Prostate gland (tissue), 2 donors: ENCODE data around the gene ZRANB3. TPM values are rescaled to one million over a fixed set of nuclear protein-coding genes. Genes with fewer than 3 reads are reported as not detected.
"Not testable (repeated sequence)": the region's sequence is repeated elsewhere in the genome, so short reads cannot be mapped to it uniquely, and the experiment has no call there.

ENCODE experiments used
- DNase-seq: peaks from one replicate; pipeline ENCODE4 v3.0.0-alpha.2; 2019; ENCODE audit warnings: low spot score
- H3K27ac ChIP-seq, 2 donors: fragments of 200-600 bp; sonication (generic); 2 replicates each; pipeline ENCODE4 v1.5.1; 2017 to 2019
- H3K27me3 ChIP-seq: fragments of 200-600 bp; sonication (generic); replicated peaks from 2 replicates; pipeline ENCODE4 v1.5.1; 2019; ENCODE audit not compliant: insufficient read depth
- H3K36me3 ChIP-seq, 2 donors: fragments of 200-600 bp; sonication (generic); 1 replicate in 1 of 2; 2 replicates in 1 of 2; pipeline versions ENCODE4 v1.5.1 to v1.8.1; 2017 to 2019
- H3K4me1 ChIP-seq: fragments of 200-600 bp; sonication (generic); replicated peaks from 2 replicates; pipeline ENCODE4 v1.5.1; 2019
- H3K4me3 ChIP-seq, 2 donors: fragments of 200-600 bp; sonication (generic); 2 replicates each; pipeline ENCODE4 v1.5.1; 2017 to 2019
- H3K9me3 ChIP-seq: fragments of 200-600 bp; sonication (generic); 2 replicates; pipeline ENCODE4 v1.5.1; 2017
- CTCF ChIP-seq, 4 experiments: fragments of 200-600 bp in 2 of 4; fragments of 450-650 bp in 2 of 4; sonication (generic) in 2 of 4; IDR thresholded peaks; 1 replicate in 3 of 4; 2 replicates in 1 of 4; pipeline ENCODE4 v1.5.1; 2016 to 2019; ENCODE audit warnings: antibody characterized with exemption in 4 of 4, mild to moderate bottlenecking in 2 of 4, moderate library complexity in 2 of 4
- POLR2A ChIP-seq: fragments of 450-650 bp; IDR thresholded peaks from one replicate; pipeline ENCODE4 v1.6.1; 2016; ENCODE audit warnings: antibody characterized with exemption, mild to moderate bottlenecking
- POLR2AphosphoS5 ChIP-seq: sonication (generic); formaldehyde crosslinking; IDR thresholded peaks from one replicate; pipeline ENCODE4 v1.6.1; 2017; ENCODE audit warnings: antibody characterized with exemption
- WGBS: methylation state at CpG from one replicate; pipeline ENCODE4 v1.1.5; 2018; 5-methylcytosine and 5-hydroxymethylcytosine counted together
- intact Hi-C: fragments of 100-400 bp; cut with DNase I; formaldehyde crosslinking; loops from one replicate; pipeline ENCODE4 v1.14.2; 2022
- total RNA-seq, 2 donors: library from RNA; depleted of rRNA; stranded (reverse); fragments of >200 nt; gene quantifications; one replicate each; pipeline ENCODE4 v1.1.0, GENCODE V29; 2016

The ZRANB3 gene
- total RNA-seq, 2 donors from 2014 or later = 5.1 to 11.1 TPM

DNA sequence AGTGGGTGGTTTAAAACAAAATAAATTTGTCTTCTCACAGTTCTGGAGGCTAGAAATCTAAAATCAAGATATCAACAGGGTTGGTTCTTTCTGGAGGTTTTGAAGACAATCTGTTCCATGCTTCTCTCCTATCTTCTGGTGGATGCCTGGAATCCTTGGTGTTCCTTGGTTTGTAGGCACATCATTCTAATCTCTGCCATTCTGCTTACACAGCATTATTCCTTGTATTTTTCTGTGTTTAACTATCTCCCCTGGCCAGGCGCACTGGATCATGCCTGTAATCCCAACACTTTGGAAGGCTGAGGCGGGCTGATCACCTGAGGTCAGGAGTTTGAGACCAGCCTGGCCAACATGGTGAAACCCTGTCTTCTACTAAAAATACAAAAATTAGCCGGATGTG lies 108.1 kb downstream of the ZRANB3 start:
- H3K4me1 ChIP-seq = no peaks in the 10 kb centered on the region
- H3K27me3 ChIP-seq = no peaks in the 10 kb centered on the region
- no peaks in the 10 kb centered on the region for H3K9me3 ChIP-seq
- H3K27ac ChIP-seq = no peak overlapping the region
- no peak overlapping the region for H3K4me3 ChIP-seq
- intact Hi-C loops = no loop called here
- TF ChIP-seq POLR2AphosphoS5 (no peak), CTCF (IDR thresholded peaks at IDR 0.05) (no peak), POLR2A (no peak)
- H3K36me3 ChIP-seq = no peaks in the 10 kb centered on the region
- 100% methylated on average over 3 of the region's 3 CpGs for whole genome bisulfite sequencing
- no peak for DNase-seq

DNA sequence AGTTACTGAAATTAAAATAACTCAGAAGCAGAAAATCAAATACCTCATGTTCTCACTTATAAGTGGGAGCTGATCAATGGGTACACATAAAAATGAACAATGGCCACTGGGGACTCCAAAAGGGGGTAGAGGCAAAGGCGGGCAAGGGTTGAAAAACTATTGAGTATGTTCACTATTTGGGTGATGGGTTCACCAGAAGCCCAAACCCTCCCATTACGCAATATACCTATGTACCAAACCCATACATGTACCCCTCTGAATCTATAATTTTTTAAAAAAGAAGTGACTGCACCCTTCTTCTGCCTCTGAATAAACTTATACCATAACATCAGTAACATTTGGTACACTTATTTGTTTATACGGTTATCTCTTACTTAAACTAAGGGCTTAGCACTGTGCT lies 119.4 kb downstream of the ZRANB3 start:
- DNase-seq = no peak
- TF ChIP-seq POLR2A (no peak), POLR2AphosphoS5 (no peak), CTCF (IDR thresholded peaks at IDR 0.05) (no peak)
- H3K27me3 ChIP-seq = no peaks in the 10 kb centered on the region
- H3K4me1 ChIP-seq = no peaks in the 10 kb centered on the region
- no peaks in the 10 kb centered on the region for H3K36me3 ChIP-seq
- WGBS = 98% methylated on average over 3 of the region's 3 CpGs
- no peaks in the 10 kb centered on the region for H3K9me3 ChIP-seq
- no peak overlapping the region for H3K4me3 ChIP-seq
- H3K27ac ChIP-seq = no peak overlapping the region
- intact Hi-C loops = no loop called here

- H3K9me3 ChIP-seq = no peaks in the 10 kb centered on the region
- WGBS = 95% methylated on average over 5 of the region's 5 CpGs
- H3K36me3 ChIP-seq = no peaks in the 10 kb centered on the region
- DNase-seq = no peak
- no peaks in the 10 kb centered on the region for H3K27me3 ChIP-seq
- TF ChIP-seq POLR2AphosphoS5 = no peak
- TF ChIP-seq CTCF (IDR thresholded peaks at IDR 0.05) = no peak
- TF ChIP-seq POLR2A = no peak
- H3K4me1 ChIP-seq = no peaks in the 10 kb centered on the region
- H3K4me3 ChIP-seq = no peak overlapping the region
- intact Hi-C loops = no loop called here
- no peak overlapping the region for H3K27ac ChIP-seq
Measured at GRCh38 chr2:135409436-135409835, 121.6 kb downstream of the ZRANB3 start.

- DNase-seq, H3K36me3 ChIP-seq, intact Hi-C loops, H3K4me1 ChIP-seq, H3K9me3 ChIP-seq, H3K27me3 ChIP-seq, H3K4me3 ChIP-seq, H3K27ac ChIP-seq: not testable (repeated sequence)
- 95% methylated on average over 1 of the region's 1 CpG for WGBS
Measured at GRCh38 chr2:135396259-135396658, 134.8 kb downstream of the ZRANB3 start.

GRCh38 chr2:135386993-135387392 lies 144.0 kb downstream of the ZRANB3 start:
- intact Hi-C loops = no loop called here
- no peaks in the 10 kb centered on the region for H3K36me3 ChIP-seq
- H3K4me1 ChIP-seq = no peaks in the 10 kb centered on the region
- no peaks in the 10 kb centered on the region for H3K27me3 ChIP-seq
- TF ChIP-seq POLR2AphosphoS5 = no peak
- no peak for TF ChIP-seq CTCF (IDR thresholded peaks at IDR 0.05)
- no peak for TF ChIP-seq POLR2A
- whole genome bisulfite sequencing = 80% methylated on average over 2 of the region's 2 CpGs
- H3K9me3 ChIP-seq = no peaks in the 10 kb centered on the region
- H3K4me3 ChIP-seq = no peak overlapping the region
- H3K27ac ChIP-seq = no peak overlapping the region
- no peak for DNase-seq

- DNase-seq = no peak
- no peaks in the 10 kb centered on the region for H3K27me3 ChIP-seq
- no peak for TF ChIP-seq POLR2AphosphoS5
- TF ChIP-seq POLR2A = no peak
- TF ChIP-seq CTCF (IDR thresholded peaks at IDR 0.05) = no peak
- H3K36me3 ChIP-seq = no peaks in the 10 kb centered on the region
- H3K27ac ChIP-seq = no peak overlapping the region
- intact Hi-C loops = no loop called here
- no peak overlapping the region for H3K4me3 ChIP-seq
- H3K9me3 ChIP-seq = no peaks in the 10 kb centered on the region
- H3K4me1 ChIP-seq = no peaks in the 10 kb centered on the region
Measured at GRCh38 chr2:135378591-135378990, 152.4 kb downstream of the ZRANB3 start.
